BJ (cell line): ENCODE data around the gene TMEM41A. TPM values are rescaled to one million over a fixed set of nuclear protein-coding genes. Genes with fewer than 3 reads are reported as not detected.
"Not testable (repeated sequence)": the region's sequence is repeated elsewhere in the genome, so short reads cannot be mapped to it uniquely, and the experiment has no call there.

ENCODE experiments used
- CTCF ChIA-PET: fragments of 350-600 bp; formaldehyde crosslinking; extraction: SDS; loops from one replicate; lab custom pipeline; 2021; ENCODE audit warnings: antibody characterized with exemption, inconsistent platforms; lab: Yijun Ruan, JAX
- POLR2A ChIA-PET: fragments of 300-600 bp; sonication (Branson Sonifier 250); formaldehyde crosslinking; extraction: SDS; loops from one replicate; lab custom pipeline; 2021; ENCODE audit warnings: antibody characterized with exemption; lab: Charles Lee
- DNase-seq: peaks from one replicate; pipeline ENCODE4 v3.0.0-alpha.2; 2011; ENCODE audit warnings: low read depth
- H3K27me3 ChIP-seq: 2 replicates; pipeline ENCODE4 v1.6.0; 2011; ENCODE audit warnings: low read length; ENCODE audit not compliant: control insufficient read depth, insufficient read depth
- H3K36me3 ChIP-seq: 2 replicates; pipeline ENCODE4 v1.5.1; 2011; ENCODE audit warnings: low read length; ENCODE audit not compliant: control insufficient read depth, insufficient read depth
- H3K4me3 ChIP-seq: 2 replicates; pipeline ENCODE4 v1.5.1; 2011; ENCODE audit warnings: low read depth, mild to moderate bottlenecking, control low read depth, low read length
- polyA plus RNA-seq: library from polyadenylated mRNA; depleted of rRNA; stranded (reverse); fragments of >200 nt; gene quantifications from 2 replicates; pipeline ENCODE4 v1.2.3, GENCODE V29; 2011
- TF ChIP-seq, protein P1 (sequence below): IDR thresholded peaks from 2 replicates; pipeline ENCODE4 v1.5.1; 2011; ENCODE audit warnings: low read depth, mild to moderate bottlenecking, control low read depth, inconsistent platforms, low read length, moderate library complexity; ENCODE audit not compliant: insufficient read depth

The TMEM41A gene
- polyA plus RNA-seq, 1 experiment, result 13.8 TPM

DNA sequence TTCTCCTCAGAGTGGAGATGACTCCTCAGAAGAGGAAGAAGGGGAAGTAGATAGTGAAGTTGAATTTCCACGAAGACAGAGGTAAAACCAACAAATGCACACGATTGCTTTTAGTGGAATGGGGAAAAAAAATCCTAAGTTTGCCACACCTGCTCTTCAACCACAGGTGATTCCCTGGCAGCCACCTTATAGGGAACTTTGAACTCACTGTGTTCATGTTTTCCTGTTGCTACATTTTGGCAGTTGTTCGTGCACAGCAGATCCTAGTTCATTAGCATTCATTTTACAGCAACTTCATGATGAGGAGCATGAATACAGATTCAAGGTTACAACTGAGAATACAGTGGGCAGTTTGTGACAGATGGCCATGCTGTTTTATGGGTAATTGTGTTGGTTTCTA is 21.5 kb downstream of the TMEM41A start:
- ChIA-PET CTCF (no interaction called here), POLR2A (no interaction called here)
- no peak for DNase-seq

DNA sequence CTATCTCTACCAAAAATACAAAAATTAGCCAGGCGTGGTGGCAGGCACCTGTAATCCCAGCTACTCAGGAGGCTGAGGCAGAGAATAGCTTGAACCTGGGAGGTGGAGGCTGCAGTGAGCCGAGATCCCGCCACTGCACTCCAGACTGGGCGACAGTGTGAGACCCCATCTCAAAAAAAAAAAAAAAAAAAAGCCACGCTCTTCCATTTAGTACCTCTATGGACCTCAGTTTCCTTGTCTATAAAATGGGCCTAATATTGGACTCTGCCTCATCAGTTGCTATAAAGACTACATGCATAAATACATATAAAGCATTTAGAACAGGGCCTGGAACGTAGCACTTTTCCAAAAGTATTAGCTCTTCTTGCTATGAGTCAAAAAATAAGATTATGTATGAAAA is 23.9 kb downstream of the TMEM41A start:
- DNase-seq, POLR2A ChIA-PET: not testable (repeated sequence)
- CTCF ChIA-PET, result interaction anchor here (0.8 to 1.0 kb wide), 2 partner anchors 14 to 100 kb away, joined by 3 read pairs; no protein-coding TSS in a partner anchor

More for the DNA sequence above, 21.5 kb downstream of the TMEM41A start:
- H3K27me3 ChIP-seq, result no peaks in the 10 kb centered on the region
- TF ChIP-seq, protein P1, sequence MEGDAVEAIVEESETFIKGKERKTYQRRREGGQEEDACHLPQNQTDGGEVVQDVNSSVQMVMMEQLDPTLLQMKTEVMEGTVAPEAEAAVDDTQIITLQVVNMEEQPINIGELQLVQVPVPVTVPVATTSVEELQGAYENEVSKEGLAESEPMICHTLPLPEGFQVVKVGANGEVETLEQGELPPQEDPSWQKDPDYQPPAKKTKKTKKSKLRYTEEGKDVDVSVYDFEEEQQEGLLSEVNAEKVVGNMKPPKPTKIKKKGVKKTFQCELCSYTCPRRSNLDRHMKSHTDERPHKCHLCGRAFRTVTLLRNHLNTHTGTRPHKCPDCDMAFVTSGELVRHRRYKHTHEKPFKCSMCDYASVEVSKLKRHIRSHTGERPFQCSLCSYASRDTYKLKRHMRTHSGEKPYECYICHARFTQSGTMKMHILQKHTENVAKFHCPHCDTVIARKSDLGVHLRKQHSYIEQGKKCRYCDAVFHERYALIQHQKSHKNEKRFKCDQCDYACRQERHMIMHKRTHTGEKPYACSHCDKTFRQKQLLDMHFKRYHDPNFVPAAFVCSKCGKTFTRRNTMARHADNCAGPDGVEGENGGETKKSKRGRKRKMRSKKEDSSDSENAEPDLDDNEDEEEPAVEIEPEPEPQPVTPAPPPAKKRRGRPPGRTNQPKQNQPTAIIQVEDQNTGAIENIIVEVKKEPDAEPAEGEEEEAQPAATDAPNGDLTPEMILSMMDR, result no peak
- no peak overlapping the region for H3K4me3 ChIP-seq
- H3K36me3 ChIP-seq, result peaks cover 3% of the 10 kb centered on the region

DNA sequence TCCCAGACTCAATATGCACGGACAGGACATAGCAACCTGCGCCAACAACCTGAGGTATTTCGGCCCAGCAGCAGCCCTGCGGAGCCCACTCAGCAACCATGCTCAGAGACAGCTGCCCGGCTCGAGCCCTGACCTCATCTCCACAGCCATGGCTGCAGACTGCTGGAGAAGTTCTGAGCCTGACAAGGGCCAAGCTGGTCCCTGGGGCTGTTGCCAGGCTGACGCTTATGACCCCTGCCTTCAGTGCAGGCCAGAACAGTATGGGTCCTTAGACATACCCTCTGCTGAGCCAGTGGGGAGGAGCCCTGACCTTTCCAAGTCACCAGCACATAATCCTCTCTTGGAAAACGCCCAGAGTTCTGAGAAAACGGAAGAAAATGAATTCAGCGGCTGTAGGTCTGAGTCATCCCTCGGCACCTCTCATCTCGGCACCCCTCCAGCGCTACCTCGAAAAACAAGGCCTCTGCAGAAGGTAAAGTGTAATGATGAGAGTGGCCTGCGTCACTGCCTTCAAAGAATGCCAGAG is 25.5 kb downstream of the TMEM41A start:
- TF ChIP-seq, protein P1, result no peak
- no peak for DNase-seq
- Histone ChIP-seq H3K36me3 (peaks cover 2% of the 10 kb centered on the region), H3K4me3 (no peak overlapping the region), H3K27me3 (no peaks in the 10 kb centered on the region)
- ChIA-PET POLR2A (no interaction called here), CTCF (interaction anchor here (1.5 kb wide), 1 partner anchor 101 kb away, joined by 4 read pairs; no protein-coding TSS in a partner anchor)

More for the DNA sequence above, 23.9 kb downstream of the TMEM41A start:
- not testable (repeated sequence) for H3K4me3 ChIP-seq, H3K27me3 ChIP-seq, H3K36me3 ChIP-seq

DNA sequence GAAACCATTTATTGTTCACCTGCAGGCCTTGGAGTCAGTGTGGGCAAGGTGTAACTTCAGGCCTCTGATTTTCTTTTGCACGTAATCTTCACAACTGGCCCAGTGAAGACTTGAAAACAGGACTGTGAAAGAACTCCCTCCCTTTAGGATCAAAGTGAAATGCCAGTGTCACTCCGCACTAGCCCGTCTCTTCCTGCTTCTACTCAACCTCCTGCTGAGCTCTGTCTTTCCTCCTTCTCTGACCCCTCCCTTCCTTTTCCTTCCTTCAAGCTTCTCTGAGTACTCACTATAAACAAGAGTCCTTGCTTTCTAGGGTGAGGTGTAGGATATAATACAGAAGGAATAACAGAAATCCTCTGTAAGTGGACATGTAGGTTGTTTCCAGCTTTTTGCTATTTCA is 28.5 kb downstream of the TMEM41A start:
- TF ChIP-seq, protein P1, result no peak
- Histone ChIP-seq H3K4me3 (no peak overlapping the region), H3K36me3 (peaks cover 3% of the 10 kb centered on the region), H3K27me3 (no peaks in the 10 kb centered on the region)
- DNase-seq, result no peak
- ChIA-PET CTCF (interaction anchor here (2.6 kb wide), 1 partner anchor 10 kb away, joined by 9 read pairs; no protein-coding TSS in a partner anchor), POLR2A (no interaction called here)

DNA sequence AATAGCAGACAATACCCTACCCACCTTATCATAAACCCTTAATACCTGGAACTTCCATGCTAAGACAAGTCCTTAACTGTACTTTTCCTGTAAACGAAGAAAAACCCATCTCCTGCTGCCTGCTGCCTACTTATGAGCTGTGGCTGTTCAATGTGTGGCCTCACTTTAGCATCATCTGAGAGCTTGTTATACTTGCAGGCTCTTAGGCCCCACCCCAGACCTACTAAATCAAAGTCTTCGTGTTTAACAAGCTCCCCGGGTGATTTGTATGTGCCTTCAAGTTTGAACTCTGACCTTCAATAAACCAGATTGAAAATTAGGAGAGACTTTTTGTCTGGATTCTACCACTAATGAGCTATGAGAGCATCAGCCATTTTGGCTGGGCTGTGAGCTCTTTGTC is 29.3 kb downstream of the TMEM41A start:
- TF ChIP-seq, protein P1, result no peak
- ChIA-PET POLR2A (no interaction called here), CTCF (interaction anchor here (2.6 kb wide), 1 partner anchor 9 kb away, joined by 9 read pairs; no protein-coding TSS in a partner anchor)
- Histone ChIP-seq H3K4me3 (no peak overlapping the region), H3K36me3 (peaks cover 3% of the 10 kb centered on the region), H3K27me3 (no peaks in the 10 kb centered on the region)
- no peak for DNase-seq

DNA sequence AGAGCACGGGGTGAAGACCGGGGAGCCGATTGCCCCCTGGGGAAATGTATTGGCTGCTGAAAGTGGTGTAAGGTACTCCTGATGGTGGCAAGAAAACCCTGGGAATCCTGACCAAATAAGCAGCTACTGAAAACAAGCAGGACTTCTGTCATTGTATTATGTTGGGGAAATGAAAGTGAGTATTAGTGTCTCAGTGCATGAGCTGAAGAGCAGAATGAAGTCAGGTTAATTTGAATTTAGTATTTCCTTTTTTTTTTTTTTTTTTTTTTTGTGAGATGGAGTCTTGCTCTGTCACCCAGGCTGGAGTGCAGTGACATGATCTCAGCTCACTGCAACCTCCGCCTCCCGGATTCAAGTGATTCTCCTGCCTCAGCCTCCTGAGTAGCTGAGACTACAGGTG is 32.7 kb downstream of the TMEM41A start:
- CTCF ChIA-PET, result interaction anchor here (0.7 to 2.3 kb wide), 2 partner anchors 27 to 110 kb away, joined by 3 to 9 read pairs; no protein-coding TSS in a partner anchor

More for the DNA sequence above, 32.7 kb downstream of the TMEM41A start:
- DNase-seq, H3K4me3 ChIP-seq, H3K36me3 ChIP-seq, H3K27me3 ChIP-seq, POLR2A ChIA-PET: not testable (repeated sequence)
